Stimulated activated CD8-positive, alpha-beta memory T cell treated with anti-CD3 and anti-CD28 coated beads, Interleukin-7, amount 100 ng/mL, for 4 hours (primary cell): ENCODE results near the gene HIVEP3.

Source experiments
- DNase-seq, 2 donors: peaks; one replicate each; pipeline ENCODE4 v3.0.0-alpha.2; 2020; ENCODE audit warnings: low read depth in 2 of 2

The HIVEP3 gene

GRCh38 chr1:41762251-41762650, 156.5 kb downstream of the HIVEP3 start:
- DNase-seq = no peak

DNA sequence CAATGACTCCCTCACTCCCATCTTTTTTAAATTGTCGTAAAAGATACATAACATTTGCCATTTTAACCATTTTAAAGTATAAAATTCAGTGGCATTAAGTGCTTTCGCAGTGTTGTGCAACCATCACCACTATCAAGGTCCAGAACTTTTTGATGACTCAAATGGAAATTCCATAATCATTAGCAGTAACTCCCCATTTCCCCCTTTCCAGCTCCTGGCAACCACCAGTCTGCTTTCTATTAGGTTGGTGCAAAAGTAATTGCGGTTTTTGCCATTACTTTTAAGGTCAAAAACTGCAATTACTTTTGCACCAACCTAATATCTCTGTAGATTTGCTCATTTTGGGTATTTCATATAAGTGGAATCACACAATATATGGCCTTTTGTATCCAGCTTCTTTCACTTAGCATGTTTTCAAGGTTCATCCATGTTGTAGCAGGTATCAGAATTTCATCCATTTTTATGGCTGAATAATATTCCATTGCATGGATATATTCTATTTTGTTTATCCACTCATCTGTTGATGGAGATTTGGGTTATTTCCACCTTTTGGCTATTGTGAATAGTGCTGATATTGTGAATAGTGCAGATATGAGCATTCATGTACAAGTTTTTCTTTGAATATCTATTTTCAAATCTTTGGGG, 159.7 kb downstream of the HIVEP3 start:
- DNase-seq = no peak

DNA sequence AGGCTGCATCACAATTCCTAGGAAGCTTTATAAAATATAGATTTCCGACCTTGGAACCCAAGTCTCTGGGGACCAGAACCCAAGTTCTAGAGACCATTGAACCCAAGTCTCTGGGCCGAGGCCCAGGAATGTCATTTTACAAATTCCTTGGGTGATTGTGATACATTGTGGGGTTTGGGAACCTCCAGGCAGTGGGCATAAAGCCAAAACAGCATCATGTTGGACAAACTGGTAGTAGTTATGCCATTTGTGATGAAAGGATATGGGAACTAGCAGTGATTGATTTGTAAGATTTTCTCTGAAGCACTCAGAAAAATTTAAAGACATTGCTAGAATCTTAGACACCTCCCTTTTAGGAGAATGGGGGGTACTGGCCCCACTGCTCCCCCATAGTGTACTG, 160.2 kb downstream of the HIVEP3 start:
- DNase-seq = no peak

- DNase-seq = peak; percentile 30 to 56
Measured at GRCh38 chr1:41754540-41754939, 164.2 kb downstream of the HIVEP3 start.

DNA sequence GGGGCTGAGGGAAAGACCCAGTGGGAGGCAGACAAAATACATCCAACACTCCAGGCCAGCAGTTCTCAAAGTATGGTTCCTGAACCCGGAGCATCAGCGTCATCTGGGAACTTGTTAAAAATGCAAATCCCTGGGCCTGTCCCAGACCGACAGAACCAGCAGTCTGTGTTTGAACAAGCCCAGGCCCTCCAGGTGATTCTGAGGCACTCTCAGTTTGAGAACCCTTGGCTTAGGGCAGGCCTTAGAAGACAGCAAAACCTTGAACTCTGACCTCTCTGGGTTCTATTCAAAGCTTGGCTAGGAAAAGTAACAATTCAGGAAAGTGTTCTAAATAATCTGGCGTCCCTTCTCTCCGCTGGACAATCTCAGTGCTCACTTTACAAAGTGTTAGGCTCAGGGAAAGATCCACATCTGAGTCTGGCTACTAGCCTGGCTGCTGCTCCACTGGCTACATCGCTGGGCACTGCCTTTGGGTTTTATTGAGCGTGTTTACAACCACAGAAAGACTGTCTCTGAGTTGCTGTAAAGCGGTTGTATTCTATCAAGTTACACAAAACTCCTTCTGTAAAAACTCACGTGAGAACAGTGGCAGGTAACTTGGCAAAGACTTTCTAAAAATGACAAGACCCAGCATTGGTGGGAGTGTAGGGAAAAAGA, 166.1 kb downstream of the HIVEP3 start:
- no peak for DNase-seq

- no peak for DNase-seq
Measured at GRCh38 chr1:41751804-41752513, 166.8 kb downstream of the HIVEP3 start.

GRCh38 chr1:41749991-41750745, 168.6 kb downstream of the HIVEP3 start:
- DNase-seq = no peak

DNA sequence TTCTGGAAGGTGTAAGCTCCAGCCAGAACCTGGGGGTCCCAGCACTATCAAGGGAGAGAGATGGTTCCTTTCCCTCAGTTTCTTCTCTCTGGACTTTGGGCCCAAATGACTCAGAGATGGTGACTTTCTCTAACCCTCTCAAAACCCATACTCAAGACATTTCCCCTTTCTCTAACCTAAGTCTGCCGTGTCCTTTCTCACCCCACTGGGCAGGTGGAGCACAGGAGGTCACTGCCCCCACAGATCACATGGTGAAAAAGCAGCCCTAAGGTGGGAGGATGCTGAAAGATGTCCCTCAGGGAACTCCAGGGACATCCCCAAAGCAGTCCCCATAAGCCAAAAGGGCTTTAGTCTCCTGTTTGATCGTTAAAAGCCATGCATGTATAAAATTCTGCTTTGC, 173.7 kb downstream of the HIVEP3 start:
- no peak for DNase-seq

GRCh38 chr1:41743366-41743765, 175.4 kb downstream of the HIVEP3 start:
- DNase-seq = no peak

GRCh38 chr1:41742219-41742618, 176.5 kb downstream of the HIVEP3 start:
- DNase-seq = no peak

- peak; percentile 43 to 46 for DNase-seq
Measured at GRCh38 chr1:41741244-41741643, 177.5 kb downstream of the HIVEP3 start.

GRCh38 chr1:41740630-41741239, 178.0 kb downstream of the HIVEP3 start:
- DNase-seq = no peak

GRCh38 chr1:41740058-41740457, 178.7 kb downstream of the HIVEP3 start:
- no peak for DNase-seq

DNA sequence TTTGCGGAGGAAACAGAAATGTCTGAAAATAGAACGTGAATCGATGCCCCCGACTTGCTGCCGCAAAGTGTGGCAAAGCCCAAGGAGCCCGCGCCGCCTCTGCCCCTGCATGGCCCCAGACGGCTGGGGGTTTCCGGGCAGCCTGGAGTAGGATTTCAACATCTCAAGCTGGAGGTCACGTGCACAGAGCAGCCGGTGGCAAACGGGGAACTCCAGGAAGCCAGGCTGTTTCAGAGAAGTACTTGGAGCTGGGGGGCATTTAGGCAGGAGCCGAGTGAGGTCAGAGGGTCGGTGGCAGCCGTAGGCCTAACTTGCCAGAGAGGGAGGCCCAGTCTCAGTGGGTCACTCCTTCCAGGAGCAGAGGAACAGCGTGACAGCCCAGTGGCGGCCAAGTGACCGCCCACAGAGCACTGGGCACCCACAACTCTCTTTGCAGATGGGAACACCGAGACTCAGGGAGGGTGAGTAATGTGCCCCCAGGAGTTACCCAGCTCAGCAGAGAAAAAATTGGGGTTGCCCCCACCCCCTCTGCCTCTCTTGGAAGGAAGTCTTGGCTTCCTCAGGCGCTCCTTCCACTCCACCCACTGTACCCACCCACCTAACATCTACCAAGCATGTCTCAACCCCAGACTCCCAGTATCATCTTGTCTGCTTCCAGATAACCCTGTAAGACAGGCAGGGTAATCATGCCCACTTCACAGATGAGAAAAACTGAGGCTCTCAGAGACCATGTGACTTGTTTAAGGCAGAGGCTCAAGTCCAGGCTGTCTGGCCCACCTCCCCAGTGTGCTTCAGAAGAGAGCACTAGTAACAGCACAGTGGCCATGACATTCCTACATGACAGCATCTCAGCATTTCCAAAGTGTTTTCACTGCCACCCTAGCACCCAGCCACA, 179.4 kb downstream of the HIVEP3 start:
- DNase-seq = peak; percentile 82 to 86

DNA sequence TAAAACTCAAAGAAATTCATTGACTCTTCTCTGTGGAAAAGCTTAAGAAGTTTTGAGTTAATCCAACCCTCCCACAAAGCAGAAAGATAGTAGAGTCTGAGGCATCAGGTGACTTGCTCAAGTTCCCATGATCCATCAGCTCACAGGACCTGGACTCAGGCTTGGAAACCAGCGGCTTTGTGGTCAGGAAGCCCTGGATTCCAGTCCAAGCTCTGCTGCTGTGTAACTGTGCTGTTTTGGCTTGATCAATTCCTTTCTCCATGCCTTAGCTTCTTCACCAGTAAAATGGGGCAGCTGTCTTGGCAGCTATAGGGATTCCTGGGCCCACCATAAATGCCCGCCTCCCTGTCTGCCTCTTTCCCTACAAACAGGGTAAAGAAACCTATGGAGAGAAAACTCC, 180.2 kb downstream of the HIVEP3 start:
- DNase-seq = no peak

DNA sequence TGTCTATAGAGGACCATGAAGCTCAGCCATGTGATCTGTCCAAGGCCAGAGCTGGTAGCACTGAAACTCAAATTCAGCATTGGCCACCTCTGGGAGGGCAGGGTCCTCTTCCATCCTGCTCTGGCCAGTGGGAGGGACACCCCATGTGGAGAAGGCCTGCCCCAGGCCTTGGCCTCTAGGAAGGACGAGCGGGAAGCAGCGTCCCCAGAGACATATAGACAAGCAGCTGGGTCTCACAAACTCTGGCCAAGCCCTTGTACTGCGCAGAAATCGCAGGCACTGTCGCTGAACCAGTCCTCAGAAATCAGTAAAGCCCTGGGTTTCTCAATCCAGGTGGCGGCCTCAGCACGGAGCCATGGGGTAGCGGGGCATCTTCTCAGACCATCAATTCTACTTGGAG, 180.7 kb downstream of the HIVEP3 start:
- no peak for DNase-seq

DNA sequence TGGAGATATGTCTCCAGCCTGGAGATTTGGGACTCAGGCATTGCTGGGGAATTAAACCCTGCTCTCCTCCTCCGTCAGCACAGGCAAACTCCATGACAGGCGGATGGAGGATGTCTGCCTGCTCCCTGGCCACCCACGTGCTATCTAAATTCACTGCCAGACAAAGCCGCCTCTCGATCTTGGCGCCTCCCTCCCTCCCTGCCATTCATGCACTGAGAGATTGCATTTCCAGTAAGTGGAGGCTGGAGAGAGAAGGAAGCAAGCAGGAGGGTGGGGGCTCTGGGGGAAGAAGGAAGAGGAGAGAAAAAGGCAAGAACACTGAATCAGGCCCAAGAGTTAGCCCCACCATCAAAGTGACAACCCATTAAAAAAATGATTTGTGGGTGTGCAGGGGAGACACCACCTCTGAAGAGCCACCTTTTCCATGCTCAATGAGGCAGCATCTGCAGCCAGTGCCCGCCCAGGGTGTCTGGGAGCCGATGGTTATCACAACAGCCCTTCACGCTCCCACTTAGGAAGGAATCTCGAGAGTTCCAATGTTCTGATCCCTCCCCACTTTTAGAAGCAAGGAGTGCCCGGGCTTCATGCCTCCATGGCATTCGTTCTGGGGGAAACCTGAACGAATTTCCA, 183.0 kb downstream of the HIVEP3 start:
- no peak for DNase-seq

DNA sequence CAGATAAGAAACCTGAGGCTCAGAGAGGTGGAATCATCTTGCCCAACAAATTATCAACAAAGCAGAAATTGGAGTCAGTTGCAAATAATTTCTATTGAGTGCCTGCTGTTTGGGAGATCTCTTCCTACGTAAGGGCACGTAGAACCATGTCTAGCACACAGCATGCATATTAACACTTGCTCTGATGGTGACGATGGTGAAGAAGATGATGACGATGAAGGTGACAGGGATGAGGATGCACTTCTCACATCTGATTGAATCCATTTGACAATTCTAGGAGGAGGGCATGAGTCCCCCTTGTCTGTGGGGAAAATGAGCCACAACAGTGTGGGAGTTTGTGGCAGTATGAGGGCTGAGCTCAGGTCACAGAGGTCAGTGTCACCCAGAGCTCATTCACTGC, 183.6 kb downstream of the HIVEP3 start:
- DNase-seq = no peak

- no peak for DNase-seq
Measured at GRCh38 chr1:41734201-41734970, 184.3 kb downstream of the HIVEP3 start.

DNA sequence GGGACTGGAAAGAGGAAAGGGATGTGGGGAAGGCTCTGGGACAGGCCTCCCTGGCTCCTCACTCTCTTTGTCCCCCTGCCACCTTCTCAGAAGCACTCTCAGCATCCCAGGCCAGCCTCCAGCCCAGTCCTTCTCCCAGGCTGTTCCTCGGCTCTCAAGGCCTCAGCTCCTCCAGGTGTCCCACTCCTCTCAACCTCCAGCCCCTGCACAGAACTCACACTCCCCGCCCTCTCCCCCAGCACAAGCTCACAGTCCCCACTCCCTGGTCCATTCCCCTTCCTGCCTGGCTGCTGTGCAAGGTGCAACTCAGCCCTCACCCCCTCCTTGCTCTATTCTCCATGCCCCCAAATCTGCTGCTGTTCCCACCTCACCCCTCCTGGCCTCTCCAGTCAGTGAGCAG, 185.0 kb downstream of the HIVEP3 start:
- DNase-seq = no peak
